Measurements from ENCODE around the gene CFAP69. TPM values are rescaled to one million over a fixed set of nuclear protein-coding genes. Genes with fewer than 3 reads are reported as not detected.

Gene CFAP69
- total RNA-seq, 1 experiment from 2014 or later, result 4.1 TPM

- H3K9ac ChIP-seq (ENCODE audit: low read length), result no peak overlapping the region
- H3K79me2 ChIP-seq (ENCODE audit: insufficient read depth, low read length), result no peaks in the 10 kb centered on the region
- DNase-seq (ENCODE audit: low read depth, low spot score), result no peak
- H2AFZ ChIP-seq (ENCODE audit: low read depth, low read length, poor library complexity, severe bottlenecking), result no peak overlapping the region
- no peak overlapping the region for H3K27ac ChIP-seq (ENCODE audit: low read depth, low read length)
- intact Hi-C loops (cut with micrococcal nuclease), result no loop called here
- RAD21 ChIA-PET (ENCODE audit: low non-redundant PET in 1 of 2, low total read pairs in 2 of 2, uncharacterized antibody in 2 of 2, unreplicated experiment in 2 of 2), result no interaction called here
- BruUV-seq (replicated peaks), result no TSS peak
- no peaks in the 10 kb centered on the region for H3K4me1 ChIP-seq (ENCODE audit: control insufficient read depth in 1 of 2, insufficient read depth in 2 of 2, low read length in 2 of 2)
- POLR2A ChIA-PET, result no interaction called here
- ATAC-seq, result no peak
- no peaks in the 10 kb centered on the region for H3K36me3 ChIP-seq (ENCODE audit: control insufficient read depth in 1 of 2, insufficient read depth in 2 of 2, low read length in 2 of 2)
- H3K4me2 ChIP-seq (ENCODE audit: low read length), result no peak overlapping the region
- no peak overlapping the region for H3K4me3 ChIP-seq (replicated peaks in 1 of 2; ENCODE audit: low read depth in 1 of 2, low read length in 2 of 2)
- TF ChIP-seq EGR1 (IDR thresholded peaks at IDR 0.05; ENCODE audit: low read depth) (no peak), EZH2 (IDR thresholded peaks at IDR 0.05) (no peak), POLR2A (IDR thresholded peaks at IDR 0.05; ENCODE audit: borderline replicate concordance, extremely low read depth, insufficient read depth, insufficient read length) (no peak), POLR2AphosphoS5 (IDR thresholded peaks at IDR 0.05; ENCODE audit: low read depth, low read length) (no peak), ZFX (IDR thresholded peaks at IDR 0.05) (no peak), CEBPB (IDR thresholded peaks at IDR 0.05; ENCODE audit: low read depth) (no peak), TCF7L2 (IDR thresholded peaks at IDR 0.05; ENCODE audit: borderline replicate concordance, extremely low read depth, insufficient read depth, insufficient read length) (no peak), SP1 (IDR thresholded peaks at IDR 0.05; ENCODE audit: low read depth) (no peak), RAD21 (IDR thresholded peaks at IDR 0.05; ENCODE audit: low read depth) (no peak), ZNF274 (IDR thresholded peaks at IDR 0.05; ENCODE audit: low read depth, low read length) (no peak), YY1 (IDR thresholded peaks at IDR 0.05; ENCODE audit: extremely low read depth, insufficient replicate concordance, low read depth, low read length) (no peak), EZH2phosphoT487 (IDR thresholded peaks at IDR 0.05; ENCODE audit: borderline replicate concordance) (no peak), ELF1 (IDR thresholded peaks at IDR 0.05; ENCODE audit: borderline replicate concordance, low read depth) (no peak), FOSL1 (IDR thresholded peaks at IDR 0.05; ENCODE audit: low read depth) (no peak), SIN3A (IDR thresholded peaks at IDR 0.05; ENCODE audit: low read depth) (no peak), JUND (IDR thresholded peaks at IDR 0.05) (no peak), CBX3 (IDR thresholded peaks at IDR 0.05; ENCODE audit: low read depth) (no peak)
- TF ChIP-seq, protein P1, sequence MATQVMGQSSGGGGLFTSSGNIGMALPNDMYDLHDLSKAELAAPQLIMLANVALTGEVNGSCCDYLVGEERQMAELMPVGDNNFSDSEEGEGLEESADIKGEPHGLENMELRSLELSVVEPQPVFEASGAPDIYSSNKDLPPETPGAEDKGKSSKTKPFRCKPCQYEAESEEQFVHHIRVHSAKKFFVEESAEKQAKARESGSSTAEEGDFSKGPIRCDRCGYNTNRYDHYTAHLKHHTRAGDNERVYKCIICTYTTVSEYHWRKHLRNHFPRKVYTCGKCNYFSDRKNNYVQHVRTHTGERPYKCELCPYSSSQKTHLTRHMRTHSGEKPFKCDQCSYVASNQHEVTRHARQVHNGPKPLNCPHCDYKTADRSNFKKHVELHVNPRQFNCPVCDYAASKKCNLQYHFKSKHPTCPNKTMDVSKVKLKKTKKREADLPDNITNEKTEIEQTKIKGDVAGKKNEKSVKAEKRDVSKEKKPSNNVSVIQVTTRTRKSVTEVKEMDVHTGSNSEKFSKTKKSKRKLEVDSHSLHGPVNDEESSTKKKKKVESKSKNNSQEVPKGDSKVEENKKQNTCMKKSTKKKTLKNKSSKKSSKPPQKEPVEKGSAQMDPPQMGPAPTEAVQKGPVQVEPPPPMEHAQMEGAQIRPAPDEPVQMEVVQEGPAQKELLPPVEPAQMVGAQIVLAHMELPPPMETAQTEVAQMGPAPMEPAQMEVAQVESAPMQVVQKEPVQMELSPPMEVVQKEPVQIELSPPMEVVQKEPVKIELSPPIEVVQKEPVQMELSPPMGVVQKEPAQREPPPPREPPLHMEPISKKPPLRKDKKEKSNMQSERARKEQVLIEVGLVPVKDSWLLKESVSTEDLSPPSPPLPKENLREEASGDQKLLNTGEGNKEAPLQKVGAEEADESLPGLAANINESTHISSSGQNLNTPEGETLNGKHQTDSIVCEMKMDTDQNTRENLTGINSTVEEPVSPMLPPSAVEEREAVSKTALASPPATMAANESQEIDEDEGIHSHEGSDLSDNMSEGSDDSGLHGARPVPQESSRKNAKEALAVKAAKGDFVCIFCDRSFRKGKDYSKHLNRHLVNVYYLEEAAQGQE (IDR thresholded peaks at IDR 0.05; ENCODE audit: low read depth), result no peak
- TF ChIP-seq, protein P2, sequence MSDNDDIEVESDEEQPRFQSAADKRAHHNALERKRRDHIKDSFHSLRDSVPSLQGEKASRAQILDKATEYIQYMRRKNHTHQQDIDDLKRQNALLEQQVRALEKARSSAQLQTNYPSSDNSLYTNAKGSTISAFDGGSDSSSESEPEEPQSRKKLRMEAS (IDR thresholded peaks at IDR 0.05), result no peak
- TF ChIP-seq, protein P3, sequence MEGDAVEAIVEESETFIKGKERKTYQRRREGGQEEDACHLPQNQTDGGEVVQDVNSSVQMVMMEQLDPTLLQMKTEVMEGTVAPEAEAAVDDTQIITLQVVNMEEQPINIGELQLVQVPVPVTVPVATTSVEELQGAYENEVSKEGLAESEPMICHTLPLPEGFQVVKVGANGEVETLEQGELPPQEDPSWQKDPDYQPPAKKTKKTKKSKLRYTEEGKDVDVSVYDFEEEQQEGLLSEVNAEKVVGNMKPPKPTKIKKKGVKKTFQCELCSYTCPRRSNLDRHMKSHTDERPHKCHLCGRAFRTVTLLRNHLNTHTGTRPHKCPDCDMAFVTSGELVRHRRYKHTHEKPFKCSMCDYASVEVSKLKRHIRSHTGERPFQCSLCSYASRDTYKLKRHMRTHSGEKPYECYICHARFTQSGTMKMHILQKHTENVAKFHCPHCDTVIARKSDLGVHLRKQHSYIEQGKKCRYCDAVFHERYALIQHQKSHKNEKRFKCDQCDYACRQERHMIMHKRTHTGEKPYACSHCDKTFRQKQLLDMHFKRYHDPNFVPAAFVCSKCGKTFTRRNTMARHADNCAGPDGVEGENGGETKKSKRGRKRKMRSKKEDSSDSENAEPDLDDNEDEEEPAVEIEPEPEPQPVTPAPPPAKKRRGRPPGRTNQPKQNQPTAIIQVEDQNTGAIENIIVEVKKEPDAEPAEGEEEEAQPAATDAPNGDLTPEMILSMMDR (IDR thresholded peaks at IDR 0.05 in 2 of 3, conservative IDR thresholded peaks at IDR 0.05 in 1 of 3; ENCODE audit: borderline replicate concordance in 1 of 3, insufficient read depth in 1 of 3, low read depth in 2 of 3, low read length in 2 of 3), result no peak
- no peaks in the 10 kb centered on the region for H3K9me3 ChIP-seq (ENCODE audit: control insufficient read depth in 1 of 2, insufficient read depth in 1 of 2, low read depth in 1 of 2, low read length in 2 of 2)
- CTCF ChIA-PET, result interaction anchor here (1.2 kb wide), 1 partner anchor 18 kb away, joined by 3 read pairs; the partner anchor contains the start of gene STEAP2
- H3K27me3 ChIP-seq (ENCODE audit: insufficient read depth, low read length), result no peaks in the 10 kb centered on the region
- H4K20me1 ChIP-seq (ENCODE audit: insufficient read depth), result no peaks in the 10 kb centered on the region
- H3K9me2 ChIP-seq (ENCODE audit: insufficient read depth), result no peaks in the 10 kb centered on the region
Measured at GRCh38 chr7:90229682-90230081, 15.3 kb upstream of the CFAP69 start.
